Fibroblast of villous mesenchyme (primary cell): ENCODE data around the gene OR2Y1. TPM values are rescaled to one million over a fixed set of nuclear protein-coding genes. Genes with fewer than 3 reads are reported as not detected.
"Not testable (repeated sequence)": the region's sequence is repeated elsewhere in the genome, so short reads cannot be mapped to it uniquely, and the experiment has no call there.

Experiments used
- DNase-seq: peaks from one replicate; pipeline ENCODE4 v3.0.0-alpha.2; 2010; ENCODE audit warnings: low read depth
- H3K4me3 ChIP-seq: 2 replicates; pipeline ENCODE4 v1.5.1; 2011; ENCODE audit warnings: low read depth, mild to moderate bottlenecking, low read length
- total RNA-seq: library from RNA; depleted of rRNA; stranded (reverse); fragments of >200 nt; gene quantifications from 2 replicates; pipeline ENCODE4 v1.2.3, GENCODE V29; 2012
- TF ChIP-seq, protein P1 (sequence below): IDR thresholded peaks from 2 replicates; pipeline ENCODE4 v1.5.1; 2012; ENCODE audit warnings: low read depth, mild to moderate bottlenecking, low read length; ENCODE audit not compliant: insufficient read depth

The OR2Y1 gene
- total RNA-seq, 1 donor, result not detected

GRCh38 chr5:180784497-180785097, 44.7 kb upstream of the OR2Y1 start:
- TF ChIP-seq, protein P1, sequence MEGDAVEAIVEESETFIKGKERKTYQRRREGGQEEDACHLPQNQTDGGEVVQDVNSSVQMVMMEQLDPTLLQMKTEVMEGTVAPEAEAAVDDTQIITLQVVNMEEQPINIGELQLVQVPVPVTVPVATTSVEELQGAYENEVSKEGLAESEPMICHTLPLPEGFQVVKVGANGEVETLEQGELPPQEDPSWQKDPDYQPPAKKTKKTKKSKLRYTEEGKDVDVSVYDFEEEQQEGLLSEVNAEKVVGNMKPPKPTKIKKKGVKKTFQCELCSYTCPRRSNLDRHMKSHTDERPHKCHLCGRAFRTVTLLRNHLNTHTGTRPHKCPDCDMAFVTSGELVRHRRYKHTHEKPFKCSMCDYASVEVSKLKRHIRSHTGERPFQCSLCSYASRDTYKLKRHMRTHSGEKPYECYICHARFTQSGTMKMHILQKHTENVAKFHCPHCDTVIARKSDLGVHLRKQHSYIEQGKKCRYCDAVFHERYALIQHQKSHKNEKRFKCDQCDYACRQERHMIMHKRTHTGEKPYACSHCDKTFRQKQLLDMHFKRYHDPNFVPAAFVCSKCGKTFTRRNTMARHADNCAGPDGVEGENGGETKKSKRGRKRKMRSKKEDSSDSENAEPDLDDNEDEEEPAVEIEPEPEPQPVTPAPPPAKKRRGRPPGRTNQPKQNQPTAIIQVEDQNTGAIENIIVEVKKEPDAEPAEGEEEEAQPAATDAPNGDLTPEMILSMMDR, result peak; percentile 82
- no peak overlapping the region for H3K4me3 ChIP-seq
- DNase-seq, result peak; percentile 87

DNA sequence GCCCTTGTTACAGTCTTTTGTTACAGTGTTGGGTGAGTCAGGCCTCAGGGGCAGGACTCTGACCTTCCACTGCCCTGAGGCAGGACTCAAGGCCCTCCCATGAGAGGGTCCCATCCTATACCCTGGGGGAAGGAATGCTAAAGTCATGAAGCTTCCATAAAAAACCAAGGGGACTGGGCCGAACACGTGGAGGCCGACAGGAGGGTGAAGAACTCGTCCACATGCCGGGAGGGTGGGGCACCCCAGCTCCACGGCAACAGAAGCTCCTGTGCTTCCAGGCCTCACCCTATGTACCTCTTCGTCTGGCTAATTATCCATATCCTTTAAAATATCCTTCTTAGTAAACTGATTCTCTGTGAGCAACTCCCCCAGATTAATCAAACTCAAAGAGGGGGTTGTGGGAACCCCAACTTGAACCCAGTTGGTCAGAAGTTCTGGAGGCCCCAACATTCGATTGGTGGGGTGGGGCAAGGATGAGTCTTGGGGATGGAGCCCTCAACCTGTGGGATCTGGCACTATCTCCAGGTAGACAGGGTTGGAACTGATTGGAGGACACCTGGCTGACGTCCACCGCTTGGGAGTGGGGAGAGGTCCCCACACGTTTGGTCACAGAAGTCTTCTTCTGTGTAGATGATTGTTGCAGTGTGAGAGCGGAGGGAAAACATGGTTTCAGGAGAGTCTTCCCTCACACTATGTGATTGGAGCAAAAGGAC, 43.6 kb upstream of the OR2Y1 start:
- TF ChIP-seq, protein P1, result no peak
- DNase-seq, result no peak
- H3K4me3 ChIP-seq, result no peak overlapping the region

- DNase-seq, result no peak
- H3K4me3 ChIP-seq, result no peak overlapping the region
- TF ChIP-seq, protein P1, result no peak
These were observed 42.9 kb upstream of the OR2Y1 start for GRCh38 chr5:180782748-180783147.

DNA sequence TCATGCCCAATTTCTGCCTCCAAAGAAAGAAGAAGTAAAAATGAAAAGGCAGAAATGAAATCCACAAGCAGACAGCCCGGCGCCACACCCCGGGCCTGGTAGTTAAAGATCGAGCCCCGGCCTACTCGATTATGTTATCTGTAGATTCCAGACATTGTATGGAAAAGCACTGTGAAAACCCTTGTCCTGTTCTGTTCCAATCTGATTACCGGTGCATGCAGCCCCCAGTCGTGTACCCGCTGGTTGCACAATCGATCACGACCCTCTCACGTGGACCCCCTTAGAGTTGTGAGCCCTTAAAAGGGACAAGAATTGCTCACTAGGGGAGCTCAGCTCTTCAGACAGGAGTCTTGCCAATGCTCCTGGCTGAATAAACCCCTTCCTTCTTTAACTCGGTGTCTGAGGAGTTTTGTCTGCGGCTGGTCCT, 42.1 kb upstream of the OR2Y1 start:
- DNase-seq, H3K4me3 ChIP-seq: not testable (repeated sequence)

GRCh38 chr5:180779985-180780610, 40.2 kb upstream of the OR2Y1 start:
- TF ChIP-seq, protein P1, result no peak
- no peak for DNase-seq
- H3K4me3 ChIP-seq, result no peak overlapping the region

GRCh38 chr5:180777475-180777874, 37.6 kb upstream of the OR2Y1 start:
- TF ChIP-seq, protein P1, result no peak
- DNase-seq, result no peak
- no peak overlapping the region for H3K4me3 ChIP-seq

DNA sequence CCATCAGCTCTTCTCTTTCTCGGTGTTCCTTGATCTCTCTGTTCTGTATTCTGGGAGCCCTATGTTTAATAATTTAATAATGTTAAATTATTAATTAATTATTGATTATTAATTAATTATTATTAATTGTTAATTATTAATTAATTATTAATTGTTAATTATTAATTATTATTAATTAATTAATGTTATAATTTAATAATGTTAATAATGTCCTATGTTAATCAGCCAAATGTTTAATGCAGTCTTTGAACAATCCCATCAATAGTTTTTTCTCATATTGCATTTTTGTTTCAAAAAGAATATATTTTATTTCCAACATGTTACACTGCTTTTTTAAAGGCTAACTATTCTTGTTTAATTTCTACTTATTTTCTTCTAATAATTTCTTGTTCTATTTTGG, 36.5 kb upstream of the OR2Y1 start:
- H3K4me3 ChIP-seq, result no peak overlapping the region
- TF ChIP-seq, protein P1, result no peak
- DNase-seq, result no peak
